Heart right ventricle (tissue), 16 donors: Measurements from ENCODE around the gene DLX6. TPM values are rescaled to one million over a fixed set of nuclear protein-coding genes. Genes with fewer than 3 reads are reported as not detected.

ENCODE experiments used
- ATAC-seq, 8 donors: fragments of 200-7000 bp; cut with Tn5 transposase; one replicate each; pipeline ENCODE4 v1.9.1; 2020; ENCODE audit warnings: mild to moderate bottlenecking in 8 of 8, moderate library complexity in 8 of 8, moderate number of reproducible peaks in 1 of 8
- DNase-seq, 2 donors: peaks; one replicate each; pipeline ENCODE4 v3.0.0-alpha.2; 2020
- H3K27ac ChIP-seq, 10 donors: fragments of 200-600 bp; sonication (generic) in 2 of 10; one replicate each; pipeline versions ENCODE4 v1.5.0 to v1.8.0; 2020 to 2022; ENCODE audit warnings: mild to moderate bottlenecking in 3 of 10
- H3K27me3 ChIP-seq, 7 donors: fragments of 200-600 bp; one replicate each; pipeline ENCODE4 v1.8.0; 2021 to 2022; ENCODE audit warnings: mild to moderate bottlenecking in 2 of 7
- H3K36me3 ChIP-seq, 9 donors: fragments of 200-600 bp; sonication (generic) in 1 of 9; one replicate each; pipeline versions ENCODE4 v1.5.0 to v1.8.0; 2020 to 2022; ENCODE audit warnings: mild to moderate bottlenecking in 2 of 9
- H3K4me1 ChIP-seq, 9 donors: fragments of 200-600 bp; sonication (generic) in 1 of 9; one replicate each; pipeline versions ENCODE4 v1.5.0 to v1.8.0; 2020 to 2022; ENCODE audit warnings: mild to moderate bottlenecking in 4 of 9
- H3K4me3 ChIP-seq, 10 donors: fragments of 200-600 bp; sonication (generic) in 2 of 10; one replicate each; pipeline versions ENCODE4 v1.5.0 to v1.8.0; 2020 to 2022; ENCODE audit warnings: mild to moderate bottlenecking in 7 of 10, moderate library complexity in 2 of 10
- H3K9me3 ChIP-seq, 11 donors: fragments of 200-600 bp in 10 of 11; sonication (generic) in 2 of 11; one replicate each; pipeline versions ENCODE4 v1.5.0 to v1.8.0; 2013 to 2022; ENCODE audit warnings: mild to moderate bottlenecking in 2 of 11, control low read depth in 1 of 11, moderate library complexity in 1 of 11
- WGBS, 2 donors: extraction: QIAGEN DNeasy Blood & Tissue Kit; methylation state at CpG; one replicate each; pipeline ENCODE4 v1.1.7; 2013; ENCODE audit warnings: inconsistent platforms in 1 of 2; 5-methylcytosine and 5-hydroxymethylcytosine counted together
- intact Hi-C, 10 donors: fragments of 100-400 bp; cut with DNase I; formaldehyde crosslinking; loops; one replicate each; pipeline versions ENCODE4 v1.11.1 to v1.14.2; 2022
- polyA plus RNA-seq, 2 donors: library from polyadenylated mRNA; stranded (reverse); fragments of 200-250 nt; gene quantifications; one replicate each; pipeline ENCODE4 v1.2.3, GENCODE V29; 2013
- total RNA-seq, 10 donors: library from RNA; stranded (reverse); fragmentation: NEBNext Ultra II Directional in 3 of 10; extraction: Animal tissue kit (Norgen Biotek cat#: 25700) in 3 of 10; gene quantifications; one replicate each; pipeline versions ENCODE4 v1.2.1 to v1.2.4, GENCODE V29; 2021 to 2023
- TF ChIP-seq, protein P1 (sequence below), 9 donors: fragments of 200-600 bp; sonication (generic) in 2 of 9; IDR thresholded peaks; one replicate each; pipeline versions ENCODE4 v1.5.0 to v1.8.0; 2021 to 2022; ENCODE audit warnings: antibody characterized with exemption in 9 of 9, mild to moderate bottlenecking in 5 of 9, moderate library complexity in 1 of 9
- donor health status: Arrhythmogenic right ventricular cardiomyopathy.
- donor health status: ischemic (EF 13 %, LVEDD 7.1; RV severe dilation, severe dysfunction).
- donor health status: healthy with polysubstance abuse.
- donor health status: DM: no; HTN: yes; CAD: no.
- donor health status: DM: no; HTN: no; CAD: no.
- donor health status: ischemic (EF 25% LVEDD 6.9; RV normal size, moderate dysfunction).
- donor health status: ischemic (EF 25% LVEDD 5.7; RV mildly dilated, moderate dysfunction).
- donor health status: healthy.
- donor health status: DM: yes; HTN: yes; CAD: no.
- donor health status: Ischemic cardiomyopathy.
- donor health status: ischemic (EF 35%, LVEDD 5.7; RV mildly dilated, moderate dysfunction).
- donor health status: nonischemic (EF 11% LVEDD 7.7; RV severe dilation, severe dysfunction).
- donor health status: DM: yes; HTN: yes; CAD: no.
- donor health status: PGD.
- donor health status: ischemic (EF 29% LVEDD 5.4; RV normal size, mild dysfunction).
- donor health status: nonischemic (EF 23%, LVEDD 6.1; RV moderate dilation, normal function).

The DLX6 gene
- total and polyA plus RNA-seq, 12 donors, result not detected

DNA sequence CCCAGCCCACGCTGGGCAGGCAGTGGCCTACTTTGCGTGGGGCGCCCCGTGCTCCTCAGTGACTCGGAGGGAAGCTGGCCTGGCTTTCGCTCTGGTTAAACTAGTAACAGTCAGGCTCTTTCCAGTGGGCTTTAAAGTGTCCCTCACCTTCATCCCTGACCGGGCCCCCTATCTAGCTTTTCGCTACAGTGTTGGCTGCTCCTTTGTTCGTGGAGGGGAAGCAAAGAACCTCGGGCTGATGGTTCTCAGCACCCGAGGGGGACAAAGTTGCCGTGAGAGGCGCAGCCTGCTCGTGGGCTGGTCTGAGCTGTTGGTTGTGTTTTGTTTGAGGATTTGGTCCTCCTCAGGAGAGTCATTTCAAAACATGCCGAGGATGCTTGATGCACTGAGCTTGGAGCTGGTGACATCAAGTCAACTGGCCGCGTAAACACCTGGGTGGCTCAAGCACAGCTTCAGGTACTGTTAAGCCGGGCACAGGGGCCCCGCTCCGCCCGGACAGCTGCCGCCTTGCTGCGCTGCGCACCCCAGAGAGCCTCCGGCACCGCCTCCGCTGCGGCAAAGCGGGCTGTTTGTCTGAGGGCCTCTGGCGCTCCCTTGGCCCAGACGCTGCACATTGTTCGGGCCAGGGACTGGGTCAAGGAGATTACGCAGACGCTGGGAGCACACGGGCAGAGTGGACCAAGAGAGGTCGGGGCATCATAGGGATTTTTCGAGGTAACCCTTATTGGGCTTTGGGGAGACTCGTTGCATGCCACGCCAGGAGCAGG lies 1.6 kb downstream of the DLX6 start:
- TF ChIP-seq, protein P1, sequence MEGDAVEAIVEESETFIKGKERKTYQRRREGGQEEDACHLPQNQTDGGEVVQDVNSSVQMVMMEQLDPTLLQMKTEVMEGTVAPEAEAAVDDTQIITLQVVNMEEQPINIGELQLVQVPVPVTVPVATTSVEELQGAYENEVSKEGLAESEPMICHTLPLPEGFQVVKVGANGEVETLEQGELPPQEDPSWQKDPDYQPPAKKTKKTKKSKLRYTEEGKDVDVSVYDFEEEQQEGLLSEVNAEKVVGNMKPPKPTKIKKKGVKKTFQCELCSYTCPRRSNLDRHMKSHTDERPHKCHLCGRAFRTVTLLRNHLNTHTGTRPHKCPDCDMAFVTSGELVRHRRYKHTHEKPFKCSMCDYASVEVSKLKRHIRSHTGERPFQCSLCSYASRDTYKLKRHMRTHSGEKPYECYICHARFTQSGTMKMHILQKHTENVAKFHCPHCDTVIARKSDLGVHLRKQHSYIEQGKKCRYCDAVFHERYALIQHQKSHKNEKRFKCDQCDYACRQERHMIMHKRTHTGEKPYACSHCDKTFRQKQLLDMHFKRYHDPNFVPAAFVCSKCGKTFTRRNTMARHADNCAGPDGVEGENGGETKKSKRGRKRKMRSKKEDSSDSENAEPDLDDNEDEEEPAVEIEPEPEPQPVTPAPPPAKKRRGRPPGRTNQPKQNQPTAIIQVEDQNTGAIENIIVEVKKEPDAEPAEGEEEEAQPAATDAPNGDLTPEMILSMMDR (IDR thresholded peaks at IDR 0.05), result no peak
- H3K4me1 ChIP-seq, result peaks cover 5 to 31% (median 24%) of the 10 kb centered on the region in 9 donors
- H3K4me3 ChIP-seq, result peak overlapping the region in 6 of 10 donors; percentile 37 to 48 (median 41)
- no peak for DNase-seq
- WGBS, 2 donors, result 6 to 10% methylated on average over 36 to 39 of the region's 39 CpGs
- no peak for ATAC-seq
- H3K9me3 ChIP-seq, result no peaks in the 10 kb centered on the region
- intact Hi-C loops, result no loop called here
- no peak overlapping the region for H3K27ac ChIP-seq
- no peaks in the 10 kb centered on the region for H3K36me3 ChIP-seq
- H3K27me3 ChIP-seq, result peaks cover 55 to 100% (median 100%) of the 10 kb centered on the region in 7 donors

DNA sequence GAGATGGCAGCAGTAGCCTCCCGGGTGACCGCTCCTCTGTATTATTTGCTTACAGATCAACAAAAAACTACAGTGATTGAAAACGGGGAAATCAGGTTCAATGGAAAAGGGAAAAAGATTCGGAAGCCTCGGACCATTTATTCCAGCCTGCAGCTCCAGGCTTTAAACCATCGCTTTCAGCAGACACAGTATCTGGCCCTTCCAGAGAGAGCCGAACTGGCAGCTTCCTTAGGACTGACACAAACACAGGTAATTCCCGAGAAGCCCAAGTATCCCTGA lies 2.2 kb downstream of the DLX6 start:
- intact Hi-C loops, result no loop called here
- WGBS, 2 donors, result 18 to 27% methylated on average over 8 of the region's 8 CpGs
- no peak for DNase-seq
- H3K9me3 ChIP-seq, result no peaks in the 10 kb centered on the region
- no peak overlapping the region for H3K27ac ChIP-seq
- peaks cover 5 to 31% (median 24%) of the 10 kb centered on the region in 9 donors for H3K4me1 ChIP-seq
- H3K27me3 ChIP-seq, result peaks cover 53 to 100% (median 100%) of the 10 kb centered on the region in 7 donors
- no peaks in the 10 kb centered on the region for H3K36me3 ChIP-seq
- H3K4me3 ChIP-seq, result no peak overlapping the region
- ATAC-seq, result no peak
- TF ChIP-seq, protein P1 (IDR thresholded peaks at IDR 0.05), result no peak

DNA sequence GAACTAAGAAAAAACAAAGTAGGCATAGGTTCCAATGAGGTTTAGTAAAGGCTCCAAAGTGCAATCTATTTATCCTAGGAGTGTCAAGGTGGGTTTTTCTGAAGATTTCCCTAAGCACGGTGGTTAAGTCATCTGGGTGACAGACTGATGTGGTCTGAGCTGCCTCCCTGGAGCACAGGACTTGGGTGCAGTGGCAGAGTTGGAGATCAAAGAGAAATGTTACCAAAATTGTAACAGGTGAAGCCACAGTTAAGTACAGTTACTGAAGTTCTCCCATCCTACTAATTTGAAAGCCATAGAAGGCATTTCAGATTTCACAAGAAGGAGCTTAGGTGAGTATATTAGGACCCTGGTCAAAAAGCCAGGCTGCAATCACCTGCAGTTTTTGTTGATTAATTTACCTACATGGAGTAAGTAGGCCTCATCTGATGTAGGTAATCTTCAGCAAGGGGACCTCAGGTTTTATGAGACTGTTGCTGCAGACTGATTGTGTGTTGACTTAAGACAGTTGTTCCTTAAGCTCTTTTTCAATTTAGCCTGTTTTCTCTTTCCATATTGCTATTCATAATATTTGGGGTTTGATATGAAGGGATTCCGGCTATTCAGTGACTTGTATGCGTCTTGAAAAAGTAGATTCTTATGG lies 3.0 kb downstream of the DLX6 start:
- intact Hi-C loops, result no loop called here
- 75 to 77% methylated on average over 3 of the region's 3 CpGs for WGBS, 2 donors
- no peaks in the 10 kb centered on the region for H3K36me3 ChIP-seq
- TF ChIP-seq, protein P1 (IDR thresholded peaks at IDR 0.05), result no peak
- no peak for ATAC-seq
- no peak overlapping the region for H3K27ac ChIP-seq
- H3K4me3 ChIP-seq, result no peak overlapping the region
- no peaks in the 10 kb centered on the region for H3K9me3 ChIP-seq
- no peak for DNase-seq
- H3K27me3 ChIP-seq, result peaks cover 54 to 100% (median 100%) of the 10 kb centered on the region in 7 donors
- peaks cover 5 to 30% (median 22%) of the 10 kb centered on the region in 9 donors for H3K4me1 ChIP-seq

DNA sequence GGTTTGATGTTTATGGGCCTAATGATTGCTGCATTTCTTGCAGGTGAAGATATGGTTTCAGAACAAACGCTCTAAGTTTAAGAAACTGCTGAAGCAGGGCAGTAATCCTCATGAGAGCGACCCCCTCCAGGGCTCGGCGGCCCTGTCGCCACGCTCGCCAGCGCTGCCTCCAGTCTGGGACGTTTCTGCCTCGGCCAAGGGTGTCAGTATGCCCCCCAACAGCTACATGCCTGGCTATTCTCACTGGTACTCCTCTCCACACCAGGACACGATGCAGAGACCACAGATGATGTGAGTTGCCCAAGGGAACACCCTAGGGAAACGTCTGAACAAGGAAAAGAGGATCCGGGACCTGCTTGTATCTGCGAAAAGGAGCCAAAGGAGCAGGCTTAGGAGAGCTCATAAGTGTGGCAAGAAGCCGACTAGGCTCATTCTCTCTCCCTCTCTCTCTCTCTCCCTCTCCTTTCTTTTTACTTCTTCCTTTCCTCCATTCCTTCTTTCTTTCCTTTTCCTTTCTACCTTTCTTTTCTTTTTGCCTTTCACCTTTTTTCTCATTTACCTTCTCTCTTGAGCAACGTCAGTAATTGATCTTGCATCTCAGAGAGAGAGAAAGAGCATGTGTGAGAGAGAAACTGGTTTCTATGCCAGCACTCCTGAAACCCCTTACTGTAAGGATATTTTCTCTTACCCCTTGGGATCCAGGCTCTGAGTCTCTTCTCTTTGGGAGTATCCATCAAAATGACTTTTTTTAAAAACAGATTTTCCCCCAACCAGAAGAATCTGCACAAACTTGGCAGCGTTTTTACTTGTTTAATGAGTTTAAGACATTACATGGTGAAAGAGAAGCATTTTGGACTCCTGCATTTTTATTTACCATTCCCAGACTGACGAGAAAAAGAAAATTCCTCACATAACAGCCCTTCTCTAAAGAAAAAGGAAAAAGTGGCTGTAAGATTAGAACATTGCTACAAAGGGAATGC lies 4.7 kb downstream of the DLX6 start:
- Histone ChIP-seq H3K27me3 (peaks cover 47 to 100% (median 100%) of the 10 kb centered on the region in 7 donors), H3K4me3 (no peak overlapping the region), H3K4me1 (peaks cover 5 to 20% (median 12%) of the 10 kb centered on the region in 9 donors), H3K9me3 (no peaks in the 10 kb centered on the region), H3K36me3 (no peaks in the 10 kb centered on the region), H3K27ac (no peak overlapping the region)
- DNase-seq, result no peak
- intact Hi-C loops, result no loop called here
- WGBS, 2 donors, result 5 to 10% methylated on average over 18 of the region's 18 CpGs
- TF ChIP-seq, protein P1 (IDR thresholded peaks at IDR 0.05), result no peak
- ATAC-seq, result no peak
